Hematopoietic multipotent progenitor cell treated with erythropoietin and hydrocortisone succinate and interleukin-3 and kit ligand, for 17 days (in vitro differentiated cells): Measurements from ENCODE around the gene VAC14.

Experiments
- DNase-seq: peaks from one replicate; pipeline ENCODE4 v3.0.0-alpha.2; 2015; ENCODE audit warnings: low spot score

VAC14 gene

DNA sequence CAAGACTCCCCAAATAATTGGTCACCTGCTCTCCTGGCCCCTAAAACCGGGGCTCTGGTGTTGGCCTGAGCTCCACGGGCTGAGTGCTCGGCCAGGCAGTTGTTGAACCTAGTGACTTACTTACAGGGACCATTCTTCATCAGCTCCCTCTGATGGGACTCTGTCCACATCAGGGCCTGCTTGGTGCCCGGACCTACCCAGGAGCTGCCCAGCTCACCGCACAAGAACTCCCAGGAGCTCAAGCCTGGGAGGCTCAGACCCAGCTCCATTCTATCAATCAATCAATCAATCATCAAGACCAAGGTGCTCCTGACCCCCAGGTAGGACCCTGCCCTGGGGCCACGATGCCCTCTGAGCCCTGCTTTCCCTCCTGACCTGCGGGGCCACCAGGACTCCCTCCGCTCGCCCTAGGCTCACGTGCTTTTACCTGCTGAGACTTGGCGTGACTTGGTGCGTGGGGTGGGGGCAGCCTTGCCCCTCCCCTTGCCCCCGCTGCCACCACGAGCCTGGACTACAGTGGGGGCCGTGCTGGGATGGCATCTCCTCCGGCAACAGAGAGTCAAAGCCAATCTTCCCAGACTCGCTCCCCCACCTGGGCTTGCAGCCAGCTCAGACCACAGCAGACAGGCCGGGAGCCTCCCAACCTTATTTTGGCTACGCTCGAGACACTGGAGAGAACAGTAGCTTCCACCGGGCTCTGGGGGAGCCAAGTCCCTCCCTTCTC lies 138.9 kb downstream of the VAC14 start:
- no peak for DNase-seq

DNA sequence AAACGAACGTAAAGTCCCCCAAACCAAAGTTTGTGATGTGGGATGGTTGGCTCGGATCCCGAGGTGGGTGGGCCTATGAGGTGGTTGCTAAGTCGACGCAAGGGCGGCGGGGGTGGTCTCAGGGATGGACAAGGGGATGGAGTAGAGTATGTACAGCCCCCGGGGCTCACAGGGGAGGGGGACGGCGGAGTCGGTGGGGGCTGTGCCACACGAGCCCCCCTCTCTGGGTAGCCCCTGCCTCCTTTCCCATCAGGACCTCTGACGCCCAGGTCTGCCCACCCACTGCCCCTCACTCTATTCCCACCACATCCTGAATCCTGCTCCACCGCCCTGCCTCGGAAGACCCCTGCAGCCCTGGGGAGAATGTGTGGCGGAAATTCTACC lies 139.4 kb downstream of the VAC14 start:
- DNase-seq = no peak

DNA sequence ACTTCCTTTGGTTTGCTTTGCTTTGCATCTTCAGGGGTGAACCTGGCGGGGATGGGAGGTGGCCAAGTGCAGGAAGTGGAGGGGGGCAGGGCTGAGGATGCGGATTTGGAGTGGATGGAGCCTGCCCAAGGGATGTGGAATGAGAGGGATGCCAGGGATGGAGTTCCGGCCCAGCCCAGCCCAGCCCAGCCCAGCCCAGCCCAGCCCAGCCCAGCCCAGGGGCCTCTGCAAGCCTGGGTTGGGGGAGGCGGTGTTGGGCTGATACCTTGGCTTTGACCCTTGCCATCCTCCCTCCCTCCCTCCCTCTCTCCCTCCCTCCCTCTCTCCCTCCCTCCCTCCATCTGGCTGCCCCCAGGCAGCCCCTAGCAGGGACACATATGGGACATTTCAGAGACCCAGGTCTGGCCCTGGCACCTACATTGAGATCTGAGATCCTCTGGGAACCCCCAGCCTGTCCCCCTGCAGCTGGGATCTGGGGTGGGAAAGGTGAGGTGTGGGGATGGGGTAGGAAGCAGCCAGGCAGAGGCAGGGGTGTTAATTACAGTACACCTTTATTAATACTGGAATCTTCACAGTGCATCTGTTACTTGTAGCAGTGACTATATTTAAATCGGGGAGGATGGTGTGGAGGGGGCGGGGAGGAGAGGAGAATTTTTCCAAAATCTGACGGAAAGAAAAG lies 140.1 kb downstream of the VAC14 start:
- DNase-seq = no peak

DNA sequence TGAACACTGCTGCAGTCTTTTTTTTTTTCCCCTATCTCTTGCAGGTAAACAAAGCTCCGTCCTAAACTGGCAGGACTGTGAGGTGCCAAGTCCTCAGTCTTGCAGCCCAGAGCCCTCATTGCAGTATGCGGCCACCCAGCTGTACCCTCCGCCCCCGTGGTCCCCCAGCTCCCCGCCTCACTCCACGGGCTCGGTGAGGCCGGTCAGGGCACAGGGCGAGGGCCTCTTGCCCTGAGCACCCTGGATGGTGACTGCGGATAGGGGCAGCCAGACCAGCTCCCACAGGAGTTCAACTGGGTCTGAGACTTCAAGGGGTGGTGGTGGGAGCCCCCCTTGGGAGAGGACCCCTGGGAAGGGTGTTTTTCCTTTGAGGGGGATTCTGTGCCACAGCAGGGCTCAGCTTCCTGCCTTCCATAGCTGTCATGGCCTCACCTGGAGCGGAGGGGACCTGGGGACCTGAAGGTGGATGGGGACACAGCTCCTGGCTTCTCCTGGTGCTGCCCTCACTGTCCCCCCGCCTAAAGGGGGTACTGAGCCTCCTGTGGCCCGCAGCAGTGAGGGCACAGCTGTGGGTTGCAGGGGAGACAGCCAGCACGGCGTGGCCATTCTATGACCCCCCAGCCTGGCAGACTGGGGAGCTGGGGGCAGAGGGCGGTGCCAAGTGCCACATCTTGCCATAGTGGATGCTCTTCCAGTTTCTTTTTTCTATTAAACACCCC lies 140.8 kb downstream of the VAC14 start:
- DNase-seq = no peak

DNA sequence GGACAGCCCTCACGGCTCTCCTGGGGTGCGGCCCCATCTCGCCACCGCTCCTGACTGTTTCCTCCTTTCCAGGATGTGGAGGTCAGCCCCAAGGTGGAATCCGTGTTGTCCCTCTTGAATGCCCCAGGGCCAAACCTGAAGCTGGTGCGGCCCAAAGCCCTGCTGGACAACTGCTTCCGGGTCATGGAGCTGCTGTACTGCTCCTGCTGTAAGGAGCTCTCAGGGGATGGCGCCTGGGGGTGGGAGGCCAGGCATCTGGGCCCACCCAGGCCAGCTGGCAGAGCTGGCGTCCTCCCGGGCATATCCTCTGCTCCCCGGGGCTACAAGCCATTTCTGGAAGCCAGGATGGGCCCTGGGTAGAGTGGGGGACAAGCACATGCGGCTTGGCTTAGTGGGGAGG lies 141.4 kb downstream of the VAC14 start:
- DNase-seq = no peak

DNA sequence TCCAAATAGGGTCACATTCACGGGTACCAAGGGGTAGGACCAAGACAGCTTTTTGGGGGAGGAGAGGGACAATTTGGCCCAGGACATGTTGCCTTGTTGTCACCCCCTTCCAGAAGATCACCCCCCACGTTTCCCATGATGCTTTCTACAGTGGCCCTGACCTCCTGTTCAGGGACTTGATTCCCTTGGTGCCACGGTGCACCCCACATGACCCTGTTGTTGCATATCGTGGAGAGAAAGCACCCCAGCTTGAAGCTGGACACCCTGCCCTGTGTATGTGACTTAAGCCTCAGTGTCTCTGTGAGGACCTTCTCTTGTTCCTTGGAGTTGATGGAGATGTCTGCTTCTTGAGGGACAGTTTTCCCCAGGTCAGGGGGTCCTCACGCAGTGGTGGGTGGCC lies 142.0 kb downstream of the VAC14 start:
- no peak for DNase-seq

DNA sequence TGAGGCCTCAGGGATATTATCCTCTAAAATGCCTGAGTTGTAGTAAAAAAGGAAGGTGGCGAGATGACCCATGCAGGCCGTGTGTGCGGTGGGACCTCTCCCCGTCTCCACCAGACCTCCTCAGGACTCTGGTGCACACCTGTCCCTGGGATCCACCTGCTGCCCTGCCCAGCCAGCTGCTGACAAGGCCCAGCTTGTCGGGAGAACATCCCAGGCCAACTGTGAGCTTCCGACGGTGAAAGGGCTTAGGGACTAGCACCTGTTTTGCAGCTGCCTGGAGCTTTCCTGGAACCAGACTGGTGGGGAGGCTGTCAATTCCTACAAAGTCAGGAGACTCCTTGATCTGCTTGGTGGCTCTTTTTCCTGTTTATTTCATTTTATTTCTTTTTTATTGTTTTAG lies 143.0 kb downstream of the VAC14 start:
- DNase-seq = no peak

DNA sequence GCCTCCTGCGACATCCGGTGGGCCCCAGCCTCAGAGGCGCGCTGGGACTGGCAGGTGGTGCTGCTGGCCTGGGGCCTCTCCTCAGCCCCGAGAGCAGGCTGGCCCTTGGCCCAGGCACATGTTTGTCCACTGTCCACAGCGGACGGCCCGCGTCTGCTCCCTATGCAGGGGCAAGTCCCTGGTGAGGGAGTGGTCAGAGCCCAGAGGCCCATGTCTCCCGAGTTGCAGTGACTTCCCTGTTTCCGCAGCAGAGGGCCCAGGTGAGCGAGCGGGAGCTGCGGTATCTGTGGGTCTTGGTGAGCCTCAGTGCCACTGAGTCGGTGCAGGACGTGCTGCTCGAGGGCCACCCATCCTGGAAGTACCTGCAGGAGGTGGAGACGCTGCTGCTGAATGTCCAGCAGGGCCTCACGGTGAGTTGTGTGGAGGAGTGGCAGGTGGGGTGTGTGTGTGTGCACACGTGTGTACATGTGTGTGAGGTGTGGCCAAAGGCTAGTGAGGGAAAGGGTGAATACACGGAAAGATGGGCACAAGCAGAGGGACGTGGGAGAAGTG lies 144.2 kb downstream of the VAC14 start:
- DNase-seq = no peak

DNA sequence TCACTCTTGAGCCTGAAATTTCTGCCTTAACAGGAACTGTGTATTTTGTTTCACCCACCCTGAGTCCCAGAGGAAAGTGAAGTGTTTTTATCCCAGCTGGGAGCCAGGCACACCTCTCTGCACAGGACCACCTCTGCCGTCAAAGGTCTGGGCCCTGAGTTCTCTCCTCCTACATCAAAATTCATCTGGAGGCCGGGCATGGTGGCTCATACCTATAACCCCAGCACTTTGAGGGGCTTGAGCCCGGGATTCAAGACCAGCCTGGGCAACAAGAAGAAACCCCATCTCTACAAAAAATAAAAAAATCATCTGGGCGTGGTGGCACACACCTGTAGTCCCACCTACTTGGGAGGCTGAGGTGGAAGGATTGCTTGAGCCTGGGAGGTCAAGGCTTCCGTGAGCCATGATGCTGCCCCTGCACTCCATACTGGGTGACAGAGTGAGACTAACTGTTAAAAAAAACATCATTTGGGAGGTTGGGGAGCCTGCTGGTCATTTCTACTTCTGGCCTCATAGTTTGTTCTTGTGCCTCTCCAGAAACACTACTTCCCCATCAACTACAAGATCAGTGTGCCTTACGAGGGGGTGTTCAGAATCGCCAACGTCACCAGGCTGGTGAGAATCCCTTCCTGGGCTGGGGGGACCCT lies 144.8 kb downstream of the VAC14 start:
- DNase-seq = no peak

DNA sequence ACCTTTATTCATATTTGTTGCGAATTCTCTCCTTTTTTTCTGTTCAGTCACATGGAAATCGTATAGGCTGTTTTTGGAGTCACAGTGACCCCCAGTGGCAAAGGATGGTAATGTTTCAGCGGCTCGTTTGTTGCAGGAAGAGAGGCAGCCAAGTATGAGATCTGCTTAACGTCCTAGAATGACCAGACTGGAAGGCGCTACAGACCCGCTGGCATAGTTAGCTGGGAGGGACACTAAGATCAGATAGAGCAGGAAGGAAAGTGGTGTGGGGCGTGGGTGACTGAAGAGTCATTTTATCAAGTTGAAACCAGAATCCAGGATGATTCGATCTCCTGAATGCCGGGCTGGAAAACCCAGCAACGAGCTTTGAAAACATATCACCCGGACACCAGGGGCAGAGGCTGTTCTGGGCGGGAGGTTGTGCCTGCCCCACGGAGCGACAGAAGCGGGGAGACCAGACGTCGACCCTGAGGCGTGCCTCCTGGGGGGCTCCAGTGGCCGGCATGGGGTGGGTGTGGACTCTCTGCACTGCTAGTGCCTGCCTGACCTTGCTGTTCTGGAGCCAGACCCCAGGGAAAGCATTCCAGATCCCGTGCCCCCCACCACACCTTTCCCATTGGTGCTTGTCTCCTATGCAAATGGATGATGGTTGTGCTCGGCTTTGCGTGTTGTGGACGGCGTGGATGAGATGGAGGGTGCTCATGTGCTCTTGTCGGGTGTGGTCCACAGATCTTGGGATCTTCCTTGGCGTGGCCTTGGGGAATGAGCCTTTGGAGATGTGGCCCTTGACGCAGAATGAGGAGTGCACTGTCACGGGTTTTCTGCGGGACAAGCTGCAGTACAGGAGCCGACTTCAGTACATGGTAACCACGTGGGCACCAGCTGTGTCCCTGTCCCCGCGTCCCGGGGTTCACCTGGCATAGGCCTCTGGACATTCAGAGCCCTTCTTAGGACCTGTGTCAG lies 146.9 kb downstream of the VAC14 start:
- peak; percentile 86 for DNase-seq

DNA sequence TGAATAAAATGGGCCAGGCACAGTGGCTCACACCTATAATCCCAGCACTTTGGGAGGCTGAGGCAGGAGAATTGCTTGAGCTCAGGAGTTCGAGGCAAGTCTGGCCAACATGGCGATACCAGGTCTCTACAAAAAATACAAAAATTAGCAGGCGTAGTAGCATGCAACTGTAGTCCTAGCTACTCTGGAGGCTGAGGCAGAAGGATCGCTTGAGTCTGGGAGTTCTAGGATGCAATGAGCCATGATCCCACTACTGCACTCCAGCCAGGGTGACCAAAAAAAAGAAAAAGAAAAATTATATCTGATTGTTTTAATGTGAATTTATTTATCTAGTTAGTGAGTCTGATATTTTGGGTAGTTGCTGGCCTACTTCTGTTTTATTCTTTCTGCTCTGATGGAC lies 147.6 kb downstream of the VAC14 start:
- DNase-seq = no peak

DNA sequence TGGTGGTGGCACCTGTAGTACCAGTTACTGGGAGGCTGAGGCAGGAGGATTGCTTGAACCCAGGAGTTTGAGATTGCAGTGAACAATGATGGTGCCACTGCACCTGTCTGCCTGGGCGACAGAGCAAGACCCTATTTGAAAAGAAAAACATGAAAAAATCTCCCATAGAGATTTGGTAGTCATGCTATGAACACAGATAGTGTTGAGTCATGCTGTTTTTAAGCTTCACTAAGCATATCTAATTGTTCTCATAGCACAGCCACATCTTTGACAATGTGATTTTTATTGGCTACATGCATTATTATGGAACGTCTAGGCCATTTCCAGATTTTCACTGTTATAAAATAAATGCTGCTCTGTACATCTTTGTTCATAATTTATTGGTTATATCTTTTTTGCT lies 148.6 kb downstream of the VAC14 start:
- DNase-seq = no peak

DNA sequence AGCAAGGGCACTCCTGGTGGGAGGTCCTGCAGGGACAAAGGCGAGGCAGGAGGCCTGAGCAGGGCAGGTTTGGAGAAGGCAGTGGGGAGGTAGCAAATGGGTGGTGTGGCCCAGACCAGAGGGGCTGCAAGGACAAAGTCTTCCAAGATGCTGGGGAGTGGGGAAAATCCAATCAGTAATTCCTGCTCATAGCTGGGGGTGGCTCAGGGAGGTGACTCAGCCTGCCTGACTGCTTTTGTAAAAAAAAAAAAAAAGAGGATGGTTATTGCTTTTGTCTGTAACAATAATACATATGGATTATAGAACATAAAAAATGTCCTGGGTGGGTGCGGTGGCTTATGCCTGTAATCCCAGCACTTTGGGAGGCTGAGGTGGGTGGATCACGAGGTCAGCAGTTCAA lies 149.4 kb downstream of the VAC14 start:
- no peak for DNase-seq

DNA sequence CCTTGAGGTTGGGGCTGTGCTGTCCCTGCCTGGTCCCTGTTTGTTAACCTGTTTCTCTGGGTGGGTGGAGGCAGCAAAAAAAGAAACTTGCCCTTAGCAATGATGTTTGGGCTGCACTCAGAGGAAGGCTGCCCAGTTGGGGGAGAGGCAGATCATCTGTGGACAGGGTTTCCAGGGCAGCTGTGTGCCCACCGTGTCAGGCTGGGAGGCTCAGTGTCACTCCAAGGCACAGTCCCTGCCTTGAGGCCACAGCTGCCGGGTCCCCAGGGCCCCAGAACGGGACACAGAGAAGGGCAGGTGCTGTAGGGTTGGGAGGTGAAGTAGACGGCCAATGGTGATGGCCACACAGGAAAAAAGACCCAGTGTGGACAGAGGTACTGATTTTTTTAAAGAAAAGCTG lies 150.7 kb downstream of the VAC14 start:
- no peak for DNase-seq

DNA sequence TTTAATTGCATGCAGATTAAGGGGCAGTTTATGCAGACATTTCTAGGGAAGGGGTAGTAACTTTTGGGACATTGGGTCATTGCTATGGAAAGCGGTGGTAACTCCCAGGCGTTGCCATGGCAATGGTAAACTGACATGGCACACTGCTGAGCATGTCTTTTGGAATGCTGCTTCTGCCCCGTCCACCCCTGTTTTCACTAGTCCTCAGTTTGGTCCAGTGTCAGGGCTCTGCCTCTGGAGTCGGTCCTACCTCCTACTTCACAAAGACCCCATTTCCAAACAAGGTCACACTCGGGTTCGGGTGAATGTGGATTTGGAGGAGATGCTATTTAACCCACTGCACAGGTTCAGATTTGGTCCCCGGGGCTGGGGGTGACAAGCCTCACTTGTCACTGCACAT lies 151.7 kb downstream of the VAC14 start:
- no peak for DNase-seq

DNA sequence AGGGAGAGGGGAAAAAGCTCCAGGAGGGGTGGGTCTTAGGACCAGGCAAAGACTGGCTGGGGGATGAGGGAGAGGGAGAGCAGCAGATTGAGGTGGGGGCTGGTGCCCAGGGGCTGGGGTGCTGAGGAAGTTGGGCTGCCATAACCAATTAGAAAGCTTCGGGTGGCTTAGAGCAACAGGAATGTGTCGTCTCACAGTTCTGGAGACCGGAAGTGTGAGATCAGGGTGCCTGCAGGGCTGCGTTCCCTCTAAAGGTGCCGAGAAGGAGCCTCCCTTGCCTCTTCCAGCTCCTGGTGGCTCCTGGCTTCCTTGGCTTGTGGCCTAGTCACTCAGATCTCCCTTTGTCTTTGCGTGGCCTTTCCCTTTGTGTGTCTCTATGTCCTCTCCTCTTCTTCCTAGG lies 152.4 kb downstream of the VAC14 start:
- no peak for DNase-seq

DNA sequence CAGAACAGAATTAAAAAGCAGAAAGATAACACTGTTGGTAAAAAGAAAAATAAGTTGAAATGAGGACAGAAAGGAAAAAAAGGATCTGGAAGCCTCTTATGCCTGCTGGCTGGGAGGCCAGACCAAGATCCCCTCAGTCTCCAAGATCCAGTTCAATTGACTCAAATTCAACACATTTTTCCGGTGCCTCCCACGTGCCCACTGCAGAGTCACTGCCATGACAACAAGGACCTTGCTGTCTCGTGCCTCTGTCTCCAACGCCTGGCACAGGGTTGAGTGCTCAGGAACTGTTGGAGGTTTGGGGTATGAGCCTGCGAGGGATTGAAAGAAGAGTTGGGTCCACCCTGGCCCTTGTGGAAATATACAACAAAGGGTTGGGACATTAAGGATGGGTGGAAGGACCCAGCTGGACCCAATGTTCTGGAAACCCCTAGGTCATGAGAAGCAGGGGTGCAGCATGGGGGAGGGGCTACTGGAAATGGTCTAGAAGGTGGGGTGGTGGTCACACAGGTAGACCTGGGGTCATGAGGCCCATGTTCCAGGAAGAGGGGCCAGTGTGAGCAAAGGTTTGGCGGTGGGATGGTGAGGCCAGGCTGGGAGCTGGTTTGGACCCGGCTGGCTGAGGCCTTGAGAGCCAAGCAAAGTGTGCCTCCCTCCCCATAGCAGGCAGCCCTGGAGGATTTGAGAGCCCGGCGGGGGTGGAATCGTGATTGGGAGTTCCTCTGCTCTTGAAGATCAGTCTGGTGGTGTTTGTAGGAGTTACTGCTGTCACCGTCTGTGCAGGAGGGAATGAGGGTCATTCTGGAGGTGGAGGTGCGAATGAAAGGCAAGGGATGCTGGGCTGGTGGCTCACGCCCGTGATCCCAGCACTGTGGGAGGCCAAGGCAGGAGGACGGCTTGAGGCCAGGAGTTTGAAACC lies 153.3 kb downstream of the VAC14 start:
- DNase-seq = no peak

DNA sequence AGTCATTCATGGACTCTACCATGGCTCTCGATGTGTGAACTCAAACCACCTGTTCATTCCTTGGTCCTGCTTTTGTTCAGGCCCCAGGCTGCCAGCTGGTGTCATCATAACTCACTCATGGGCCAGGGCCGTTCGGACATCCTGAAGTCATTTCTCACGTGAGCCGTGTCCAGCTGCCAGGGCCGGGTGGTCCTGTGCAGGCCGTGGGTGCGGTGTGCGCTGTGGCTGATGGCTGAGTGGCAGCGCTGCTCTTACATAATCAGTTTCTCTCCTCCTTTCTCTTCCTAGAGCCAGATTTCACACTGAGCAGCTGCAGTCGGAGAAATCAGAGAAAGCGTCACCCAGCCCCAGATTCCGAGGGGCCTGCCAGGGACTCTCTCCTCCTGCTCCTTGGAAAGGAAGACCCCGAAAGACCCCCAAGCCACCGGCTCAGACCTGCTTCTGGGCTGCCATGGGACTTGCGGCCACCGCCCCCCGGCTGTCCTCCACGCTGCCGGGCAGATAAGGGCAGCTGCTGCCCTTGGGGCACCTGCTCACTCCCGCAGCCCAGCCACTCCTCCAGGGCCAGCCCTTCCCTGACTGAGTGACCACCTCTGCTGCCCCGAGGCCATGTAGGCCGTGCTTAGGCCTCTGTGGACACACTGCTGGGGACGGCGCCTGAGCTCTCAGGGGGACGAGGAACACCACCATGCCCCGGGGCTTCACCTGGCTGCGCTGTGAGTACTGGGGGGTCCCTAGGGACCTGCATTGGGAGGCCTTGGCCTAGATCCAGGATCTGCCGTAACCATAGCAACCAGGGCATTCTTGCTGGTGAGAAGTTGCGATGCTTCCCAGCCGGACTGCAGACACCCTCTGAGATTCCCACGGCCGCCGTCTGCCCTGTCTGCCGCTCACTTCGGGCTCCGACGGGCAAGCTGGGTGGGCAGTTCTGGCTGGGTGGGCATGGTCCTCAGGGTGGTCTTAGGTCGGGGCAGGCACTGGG lies 154.4 kb downstream of the VAC14 start, which contains the start of gene IL34:
Gene IL34 (plus strand): TSS at position 300 of the 982 bp plus-strand sequence. CDS start 389 bp downstream, at position 689.
- DNase-seq = no peak
